OCI-LY7 (cell line): ENCODE measurements around the gene GIPC1. TPM values are rescaled to one million over a fixed set of nuclear protein-coding genes. Genes with fewer than 3 reads are reported as not detected.

Experiments
- BruUV-seq: library from RNA; stranded (reverse); fragments of 400-500 nt; replicated peaks from 2 replicates; lab custom pipeline; 2021; lab: Mats Ljungman, UMichigan
- CTCF ChIA-PET: fragments of 300-600 bp; sonication (Branson Sonifier 250); formaldehyde crosslinking; loops from one replicate; lab custom pipeline; 2022; ENCODE audit warnings: antibody characterized with exemption; ENCODE audit not compliant: unreplicated experiment; lab: Charles Lee
- POLR2A ChIA-PET: fragments of 300-600 bp; sonication (Branson Sonifier 250); formaldehyde crosslinking; loops from one replicate; lab custom pipeline; 2022; ENCODE audit warnings: antibody characterized with exemption; lab: Charles Lee
- DNase-seq: peaks from one replicate; pipeline ENCODE4 v3.0.0-alpha.2; 2015; ENCODE audit warnings: low spot score
- H2AFZ ChIP-seq: fragments of 200-600 bp; sonication (generic), shearing (Covaris generic); 2 replicates; pipeline ENCODE4 v1.6.1; 2014; ENCODE audit warnings: mild to moderate bottlenecking, antibody characterized with exemption, low read length, moderate library complexity
- H3K27ac ChIP-seq: fragments of 200-600 bp; sonication (generic); 2 replicates; pipeline ENCODE4 v1.5.1; 2014; ENCODE audit warnings: mixed run types, low read depth, mild to moderate bottlenecking, moderate library complexity, low read length, inconsistent platforms; ENCODE audit not compliant: poor library complexity, severe bottlenecking
- H3K36me3 ChIP-seq: fragments of 200-600 bp; sonication (generic); 2 replicates; pipeline ENCODE4 v1.6.1; 2014; ENCODE audit warnings: mild to moderate bottlenecking, antibody characterized with exemption, low read length, moderate library complexity, mixed read lengths; ENCODE audit not compliant: insufficient read depth
- H3K4me1 ChIP-seq: fragments of 200-600 bp; sonication (generic); 2 replicates; pipeline ENCODE4 v1.5.1; 2014; ENCODE audit warnings: mild to moderate bottlenecking, low read length; ENCODE audit not compliant: insufficient read depth, poor library complexity, severe bottlenecking
- H3K4me2 ChIP-seq: fragments of 200-600 bp; sonication (generic); 2 replicates; pipeline ENCODE4 v1.6.1; 2014; ENCODE audit warnings: mild to moderate bottlenecking, low read length
- H3K4me3 ChIP-seq: fragments of 200-600 bp; sonication (generic); 2 replicates; pipeline ENCODE4 v1.5.1; 2014; ENCODE audit warnings: mild to moderate bottlenecking, low read depth, low read length; ENCODE audit not compliant: poor library complexity, severe bottlenecking
- H3K79me2 ChIP-seq: fragments of 200-600 bp; sonication (generic); 2 replicates; pipeline ENCODE4 v1.6.1; 2016; ENCODE audit warnings: low read depth, mild to moderate bottlenecking, low read length, moderate library complexity, mixed read lengths; ENCODE audit not compliant: insufficient read depth
- H3K9me2 ChIP-seq: fragments of 200-600 bp; sonication (generic); 2 replicates; pipeline ENCODE4 v1.6.1; 2016; ENCODE audit warnings: mild to moderate bottlenecking, low read length, mixed read lengths; ENCODE audit not compliant: insufficient read depth
- H3K9me3 ChIP-seq: fragments of 200-600 bp; sonication (generic); 2 replicates; pipeline ENCODE4 v1.6.1; 2014; ENCODE audit warnings: mild to moderate bottlenecking, mixed run types, low read length, mixed read lengths
- H4K20me1 ChIP-seq: fragments of 200-600 bp; sonication (generic); 2 replicates; pipeline ENCODE4 v1.6.1; 2014; ENCODE audit warnings: mild to moderate bottlenecking, antibody characterized with exemption, low read length, moderate library complexity, mixed read lengths; ENCODE audit not compliant: insufficient read depth
- CTCF ChIP-seq: fragments of 200-600 bp; sonication (generic); conservative IDR thresholded peaks from 2 replicates; pipeline ENCODE4 v1.5.1; 2014; ENCODE audit warnings: mild to moderate bottlenecking, antibody characterized with exemption, low read length, moderate library complexity, mixed read lengths
- EZH2phosphoT487 ChIP-seq: fragments of 200-600 bp; sonication (generic); IDR thresholded peaks from 2 replicates; pipeline ENCODE4 v1.6.1; 2018; ENCODE audit warnings: low read depth, borderline replicate concordance, mild to moderate bottlenecking, mixed run types, antibody characterized with exemption, low read length, moderate library complexity, mixed read lengths
- intact Hi-C: fragments of 100-400 bp; cut with micrococcal nuclease; formaldehyde crosslinking; loops from one replicate; pipeline ENCODE4 v1.10.0; 2022; ENCODE audit not compliant: unreplicated experiment
- total RNA-seq, 2 experiments: library from RNA; depleted of rRNA in 1 of 2; stranded (reverse); fragments of >200 nt in 1 of 2; shearing (Covaris generic) in 1 of 2; gene quantifications; 2 replicates each; pipeline ENCODE4 v1.2.3, GENCODE V29; 2014 to 2022

Gene GIPC1
- total RNA-seq, 2 experiments from 2014 or later: 18.5 to 38.3 TPM

- CTCF ChIA-PET: interaction anchor here (0.6 to 0.7 kb wide), 2 partner anchors 718 to 1653 kb away, joined by 3 to 6 read pairs; no protein-coding TSS in a partner anchor
- peak; percentile 17 for DNase-seq
- intact Hi-C loops: loop anchor here (1.0 kb wide), 1 partner anchor 22 kb away; no protein-coding TSS in a partner anchor
- no TSS peak for BruUV-seq
- no peaks in the 10 kb centered on the region for H4K20me1 ChIP-seq
- no peaks in the 10 kb centered on the region for H3K79me2 ChIP-seq
- H3K4me2 ChIP-seq: peak overlapping the region; percentile 100
- peak overlapping the region; percentile 72 for H3K4me3 ChIP-seq
- POLR2A ChIA-PET: interaction anchor here (0.5 to 2.3 kb wide), 7 partner anchors 9 to 129 kb away, joined by 3 to 10 read pairs (median 3); partner anchors contain the start of gene DNAJB1
- H3K4me1 ChIP-seq: peaks cover 19% of the 10 kb centered on the region
- no peaks in the 10 kb centered on the region for H3K9me2 ChIP-seq
- H3K27ac ChIP-seq: no peak overlapping the region
- no peaks in the 10 kb centered on the region for H3K9me3 ChIP-seq
- H3K36me3 ChIP-seq: no peaks in the 10 kb centered on the region
- TF ChIP-seq CTCF: no peak
- TF ChIP-seq EZH2phosphoT487: no peak
- H2AFZ ChIP-seq: peak overlapping the region; percentile 58; the same call in 1 of the 2 replicates
Observed at GRCh38 chr19:14494910-14495671, 836 bp downstream of the GIPC1 start.

- ChIA-PET CTCF (no interaction called here), POLR2A (interaction anchor here (1.4 kb wide), 1 partner anchor 15 kb away, joined by 3 read pairs; no protein-coding TSS in a partner anchor)
- H3K9me3 ChIP-seq: no peaks in the 10 kb centered on the region
- peak overlapping the region; percentile 100; the same call in 1 of the 2 replicates for H3K4me2 ChIP-seq
- peaks cover 19% of the 10 kb centered on the region for H3K4me1 ChIP-seq
- no peak overlapping the region for H3K4me3 ChIP-seq
- no TSS peak for BruUV-seq
- DNase-seq: no peak
- H3K9me2 ChIP-seq: no peaks in the 10 kb centered on the region
- H3K36me3 ChIP-seq: no peaks in the 10 kb centered on the region
- H2AFZ ChIP-seq: no peak overlapping the region
- TF ChIP-seq CTCF (no peak), EZH2phosphoT487 (no peak)
- no peaks in the 10 kb centered on the region for H4K20me1 ChIP-seq
- no peaks in the 10 kb centered on the region for H3K79me2 ChIP-seq
- intact Hi-C loops: no loop called here
- no peak overlapping the region for H3K27ac ChIP-seq
Observed at GRCh38 chr19:14494411-14494810, 1.5 kb downstream of the GIPC1 start.
